Endothelial cell of umbilical vein (primary cell): ENCODE results near the gene PTX3. TPM values are rescaled to one million over a fixed set of nuclear protein-coding genes. Genes with fewer than 3 reads are reported as not detected.

ENCODE experiments used
- BruUV-seq: library from RNA; stranded (reverse); fragments of 400-500 nt; replicated peaks from 2 replicates; lab custom pipeline; 2021; lab: Mats Ljungman, UMichigan
- CTCF ChIA-PET: fragments of 300-600, 350-600 bp; sonication (Branson Sonifier 250); formaldehyde crosslinking; loops from one replicate; lab custom pipeline; 2021; ENCODE audit warnings: antibody characterized with exemption, inconsistent platforms; lab: Charles Lee
- POLR2A ChIA-PET: fragments of 300-600, 350-600 bp; sonication (Branson Sonifier 250); formaldehyde crosslinking; loops from one replicate; lab custom pipeline; 2021; ENCODE audit warnings: antibody characterized with exemption, inconsistent platforms; lab: Charles Lee
- DNase-seq: peaks from one replicate; pipeline ENCODE4 v3.0.0-alpha.2; 2011; ENCODE audit warnings: low read depth, low spot score
- FAIRE-seq: peaks from 2 replicates; lab custom pipeline; 2011; peaks lifted over from hg19 to GRCh38; lab: Jason Lieb, UNC
- H2AFZ ChIP-seq: 2 replicates; pipeline ENCODE4 v1.6.0; 2012; ENCODE audit warnings: low read depth, low read length, control low read depth, inconsistent platforms
- H3K27ac ChIP-seq: 2 replicates; pipeline ENCODE4 v1.5.1; 2011; ENCODE audit warnings: low read depth, mild to moderate bottlenecking, control low read depth, low read length, moderate library complexity; ENCODE audit not compliant: insufficient read depth
- H3K27me3 ChIP-seq, 2 experiments: 2 replicates each; pipeline versions ENCODE4 v1.6.0 to v1.6.1; 2011; ENCODE audit warnings: low read length in 2 of 2, mixed read lengths in 1 of 2; ENCODE audit not compliant: control insufficient read depth in 2 of 2, insufficient read depth in 2 of 2
- H3K36me3 ChIP-seq, 2 experiments: 2 replicates in 1 of 2; 3 replicates in 1 of 2; pipeline ENCODE4 v1.5.1; 2011; ENCODE audit warnings: low read length in 2 of 2, mild to moderate bottlenecking in 1 of 2, moderate library complexity in 1 of 2; ENCODE audit not compliant: control insufficient read depth in 2 of 2, insufficient read depth in 2 of 2; ENCODE audit errors: extremely low read depth in 1 of 2
- H3K4me1 ChIP-seq: 3 replicates; pipeline ENCODE4 v1.5.1; 2011; ENCODE audit warnings: mild to moderate bottlenecking, low read length; ENCODE audit not compliant: control insufficient read depth, insufficient read depth; ENCODE audit errors: extremely low read depth
- H3K4me2 ChIP-seq: 2 replicates; pipeline ENCODE4 v1.6.1; 2011; ENCODE audit warnings: low read length, control low read depth, mixed read lengths; ENCODE audit not compliant: insufficient read depth
- H3K4me3 ChIP-seq, 3 experiments: fragments of 200-600 bp in 1 of 3; sonication (generic), shearing (Covaris generic) in 1 of 3; replicated peaks in 1 of 3; 2 replicates each; pipeline ENCODE4 v1.5.1; 2011 to 2016; ENCODE audit warnings: control low read depth in 3 of 3, low read length in 3 of 3, mild to moderate bottlenecking in 2 of 3, inconsistent platforms in 1 of 3, low read depth in 1 of 3, moderate library complexity in 1 of 3; ENCODE audit not compliant: insufficient read depth in 1 of 3
- H3K79me2 ChIP-seq: 2 replicates; pipeline ENCODE4 v1.6.0; 2012; ENCODE audit warnings: low read length, inconsistent platforms; ENCODE audit not compliant: control insufficient read depth, insufficient read depth
- H3K9ac ChIP-seq: replicated peaks from 2 replicates; pipeline ENCODE3; 2011; ENCODE audit warnings: low read length, control low read depth; ENCODE audit not compliant: insufficient read depth; ENCODE audit errors: extremely low read depth
- H3K9me1 ChIP-seq: replicated peaks from 3 replicates; pipeline ENCODE4 v1.6.0; 2011; ENCODE audit warnings: mild to moderate bottlenecking, low read length; ENCODE audit not compliant: control insufficient read depth, insufficient read depth; ENCODE audit errors: extremely low read depth
- H3K9me3 ChIP-seq: replicated peaks from 2 replicates; pipeline ENCODE4 v1.5.1; 2012; ENCODE audit warnings: low read length, inconsistent platforms; ENCODE audit not compliant: control insufficient read depth, insufficient read depth
- H4K20me1 ChIP-seq: replicated peaks from 2 replicates; pipeline ENCODE3; 2011; ENCODE audit warnings: mild to moderate bottlenecking, low read length; ENCODE audit not compliant: control insufficient read depth, insufficient read depth; ENCODE audit errors: extremely low read depth
- CTCF ChIP-seq, 2 donors: IDR thresholded peaks; 1 replicate in 1 of 2; 2 replicates in 1 of 2; pipeline ENCODE4 v1.5.1; 2011; ENCODE audit warnings: low read length in 2 of 2, mild to moderate bottlenecking in 2 of 2, moderate library complexity in 2 of 2, control low read depth in 1 of 2, inconsistent platforms in 1 of 2, low read depth in 1 of 2; ENCODE audit not compliant: insufficient read depth in 1 of 2; ENCODE audit errors: extremely low read depth in 1 of 2
- EZH2 ChIP-seq: IDR thresholded peaks from 2 replicates; pipeline ENCODE4 v1.6.1; 2012; ENCODE audit warnings: borderline replicate concordance, low read depth, mild to moderate bottlenecking, moderate library complexity, low read length, inconsistent platforms; ENCODE audit not compliant: severe bottlenecking
- FOS ChIP-seq: IDR thresholded peaks from 2 replicates; pipeline ENCODE4 v1.6.1; 2011; ENCODE audit warnings: mild to moderate bottlenecking, low read length, moderate library complexity, borderline replicate concordance; ENCODE audit not compliant: insufficient read depth
- GATA2 ChIP-seq: IDR thresholded peaks from 2 replicates; pipeline ENCODE4 v1.7.0; 2011; ENCODE audit warnings: low read depth, mild to moderate bottlenecking, moderate library complexity, mixed read lengths, low read length; ENCODE audit not compliant: insufficient read length, insufficient read depth
- JUN ChIP-seq: IDR thresholded peaks from 2 replicates; pipeline ENCODE4 v1.6.1; 2011; ENCODE audit warnings: borderline replicate concordance, low read depth; ENCODE audit not compliant: insufficient read length, insufficient read depth
- MYC ChIP-seq: IDR thresholded peaks from one replicate; pipeline ENCODE4 v1.6.1; 2011; ENCODE audit warnings: mild to moderate bottlenecking, low read depth, low read length
- POLR2AphosphoS5 ChIP-seq: IDR thresholded peaks from 2 replicates; pipeline ENCODE4 v1.6.1; 2012; ENCODE audit warnings: low read depth, mild to moderate bottlenecking, control low read depth, low read length, moderate library complexity; ENCODE audit not compliant: insufficient read depth
- dilution Hi-C: fragments of 300-500 bp; cut with MboI; formaldehyde crosslinking; loops from one replicate; pipeline ENCODE4 v1.15.0; 2019; ENCODE audit warnings: low sequenced_read_pairs; ENCODE audit not compliant: extremely low pct_ligation_motif_present
- intact Hi-C: fragments of 100-400 bp; cut with micrococcal nuclease; formaldehyde crosslinking; loops from one replicate; pipeline ENCODE4 v1.10.0; 2022
- polyA plus RNA-seq, 4 experiments: library from polyadenylated mRNA; depleted of rRNA in 3 of 4; stranded (reverse) in 3 of 4; unstranded in 1 of 4; fragments of >200 nt; gene quantifications; 2 replicates each; pipeline versions ENCODE4 v1.2.1 to v1.2.3, GENCODE V29; 2011 to 2012; ENCODE audit warnings: missing spikeins in 1 of 4
- total RNA-seq: library from RNA; stranded (reverse); gene quantifications from 2 replicates; pipeline ENCODE4 v1.2.3, GENCODE V29; 2021

The PTX3 gene
- total and polyA plus RNA-seq, 2 donors (not counting 3 experiments of a cell fraction or from before 2014, with no cell fraction given) = 122 to 172 TPM

- intact Hi-C loops = loop anchor here (2.0 kb wide), 1 partner anchor 73 kb away; no protein-coding TSS in a partner anchor
- Histone ChIP-seq H3K9me1 (no peaks in the 10 kb centered on the region), H4K20me1 (no peaks in the 10 kb centered on the region), H3K36me3 (peaks cover 4 to 19% of the 10 kb centered on the region in 2 experiments), H3K9ac (peak overlapping the region; percentile 13), H2AFZ (no peak overlapping the region), H3K27ac (peak overlapping the region; percentile 38), H3K79me2 (peaks cover 44% of the 10 kb centered on the region), H3K27me3 (no peaks in the 10 kb centered on the region), H3K4me3 (peak overlapping the region in 1 of 3 experiments; percentile 3), H3K4me2 (peak overlapping the region; percentile 3), H3K4me1 (peaks cover 33% of the 10 kb centered on the region), H3K9me3 (no peaks in the 10 kb centered on the region)
- BruUV-seq = TSS peak; percentile 62
- ChIA-PET POLR2A (no interaction called here), CTCF (interaction anchor here (1.0 to 1.3 kb wide), 2 partner anchors 15 to 22 kb away, joined by 3 to 5 read pairs; no protein-coding TSS in a partner anchor)
- TF ChIP-seq FOS (no peak), GATA2 (no peak), EZH2 (no peak), CTCF (IDR thresholded peaks at IDR 0.05; ENCODE audit: extremely low read depth in 1 of 2, insufficient read depth in 1 of 2, low read depth in 1 of 2, low read length in 2 of 2) (no peak), MYC (no peak), POLR2AphosphoS5 (no peak), JUN (no peak)
- no peak for FAIRE-seq
- no peak for DNase-seq
- dilution Hi-C loops = no loop called here
Observed at GRCh38 chr3:157459706-157460105, 23.1 kb downstream of the PTX3 start.
